Endothelial cell of umbilical vein (primary cell): ENCODE data around the gene CEP85. TPM values are rescaled to one million over a fixed set of nuclear protein-coding genes. Genes with fewer than 3 reads are reported as not detected.

Source experiments
- BruUV-seq: library from RNA; stranded (reverse); fragments of 400-500 nt; replicated peaks from 2 replicates; lab custom pipeline; 2021; lab: Mats Ljungman, UMichigan
- CTCF ChIA-PET: fragments of 300-600, 350-600 bp; sonication (Branson Sonifier 250); formaldehyde crosslinking; loops from one replicate; lab custom pipeline; 2021; ENCODE audit warnings: antibody characterized with exemption, inconsistent platforms; lab: Charles Lee
- POLR2A ChIA-PET: fragments of 300-600, 350-600 bp; sonication (Branson Sonifier 250); formaldehyde crosslinking; loops from one replicate; lab custom pipeline; 2021; ENCODE audit warnings: antibody characterized with exemption, inconsistent platforms; lab: Charles Lee
- DNase-seq: peaks from one replicate; pipeline ENCODE4 v3.0.0-alpha.2; 2011; ENCODE audit warnings: low read depth, low spot score
- FAIRE-seq: peaks from 2 replicates; lab custom pipeline; 2011; peaks lifted over from hg19 to GRCh38; lab: Jason Lieb, UNC
- H2AFZ ChIP-seq: 2 replicates; pipeline ENCODE4 v1.6.0; 2012; ENCODE audit warnings: low read depth, low read length, control low read depth, inconsistent platforms
- H3K27ac ChIP-seq: 2 replicates; pipeline ENCODE4 v1.5.1; 2011; ENCODE audit warnings: low read depth, mild to moderate bottlenecking, control low read depth, low read length, moderate library complexity; ENCODE audit not compliant: insufficient read depth
- H3K27me3 ChIP-seq, 2 experiments: 2 replicates each; pipeline versions ENCODE4 v1.6.0 to v1.6.1; 2011; ENCODE audit warnings: low read length in 2 of 2, mixed read lengths in 1 of 2; ENCODE audit not compliant: control insufficient read depth in 2 of 2, insufficient read depth in 2 of 2
- H3K36me3 ChIP-seq, 2 experiments: 2 replicates in 1 of 2; 3 replicates in 1 of 2; pipeline ENCODE4 v1.5.1; 2011; ENCODE audit warnings: low read length in 2 of 2, mild to moderate bottlenecking in 1 of 2, moderate library complexity in 1 of 2; ENCODE audit not compliant: control insufficient read depth in 2 of 2, insufficient read depth in 2 of 2; ENCODE audit errors: extremely low read depth in 1 of 2
- H3K4me1 ChIP-seq: 3 replicates; pipeline ENCODE4 v1.5.1; 2011; ENCODE audit warnings: mild to moderate bottlenecking, low read length; ENCODE audit not compliant: control insufficient read depth, insufficient read depth; ENCODE audit errors: extremely low read depth
- H3K4me2 ChIP-seq: 2 replicates; pipeline ENCODE4 v1.6.1; 2011; ENCODE audit warnings: low read length, control low read depth, mixed read lengths; ENCODE audit not compliant: insufficient read depth
- H3K4me3 ChIP-seq, 3 experiments: fragments of 200-600 bp in 1 of 3; sonication (generic), shearing (Covaris generic) in 1 of 3; replicated peaks in 1 of 3; 2 replicates each; pipeline ENCODE4 v1.5.1; 2011 to 2016; ENCODE audit warnings: control low read depth in 3 of 3, low read length in 3 of 3, mild to moderate bottlenecking in 2 of 3, inconsistent platforms in 1 of 3, low read depth in 1 of 3, moderate library complexity in 1 of 3; ENCODE audit not compliant: insufficient read depth in 1 of 3
- H3K79me2 ChIP-seq: 2 replicates; pipeline ENCODE4 v1.6.0; 2012; ENCODE audit warnings: low read length, inconsistent platforms; ENCODE audit not compliant: control insufficient read depth, insufficient read depth
- H3K9ac ChIP-seq: replicated peaks from 2 replicates; pipeline ENCODE3; 2011; ENCODE audit warnings: low read length, control low read depth; ENCODE audit not compliant: insufficient read depth; ENCODE audit errors: extremely low read depth
- H3K9me1 ChIP-seq: replicated peaks from 3 replicates; pipeline ENCODE4 v1.6.0; 2011; ENCODE audit warnings: mild to moderate bottlenecking, low read length; ENCODE audit not compliant: control insufficient read depth, insufficient read depth; ENCODE audit errors: extremely low read depth
- H3K9me3 ChIP-seq: replicated peaks from 2 replicates; pipeline ENCODE4 v1.5.1; 2012; ENCODE audit warnings: low read length, inconsistent platforms; ENCODE audit not compliant: control insufficient read depth, insufficient read depth
- H4K20me1 ChIP-seq: replicated peaks from 2 replicates; pipeline ENCODE3; 2011; ENCODE audit warnings: mild to moderate bottlenecking, low read length; ENCODE audit not compliant: control insufficient read depth, insufficient read depth; ENCODE audit errors: extremely low read depth
- EZH2 ChIP-seq: IDR thresholded peaks from 2 replicates; pipeline ENCODE4 v1.6.1; 2012; ENCODE audit warnings: borderline replicate concordance, low read depth, mild to moderate bottlenecking, moderate library complexity, low read length, inconsistent platforms; ENCODE audit not compliant: severe bottlenecking
- FOS ChIP-seq: IDR thresholded peaks from 2 replicates; pipeline ENCODE4 v1.6.1; 2011; ENCODE audit warnings: mild to moderate bottlenecking, low read length, moderate library complexity, borderline replicate concordance; ENCODE audit not compliant: insufficient read depth
- GATA2 ChIP-seq: IDR thresholded peaks from 2 replicates; pipeline ENCODE4 v1.7.0; 2011; ENCODE audit warnings: low read depth, mild to moderate bottlenecking, moderate library complexity, mixed read lengths, low read length; ENCODE audit not compliant: insufficient read length, insufficient read depth
- JUN ChIP-seq: IDR thresholded peaks from 2 replicates; pipeline ENCODE4 v1.6.1; 2011; ENCODE audit warnings: borderline replicate concordance, low read depth; ENCODE audit not compliant: insufficient read length, insufficient read depth
- MAX ChIP-seq: IDR thresholded peaks from 2 replicates; pipeline ENCODE4 v1.6.1; 2011; ENCODE audit not compliant: insufficient read depth, insufficient read length
- MYC ChIP-seq: IDR thresholded peaks from one replicate; pipeline ENCODE4 v1.6.1; 2011; ENCODE audit warnings: mild to moderate bottlenecking, low read depth, low read length
- POLR2A ChIP-seq: IDR thresholded peaks from 2 replicates; pipeline ENCODE4 v1.6.1; 2012; ENCODE audit warnings: low read depth, mild to moderate bottlenecking, control low read depth, low read length
- POLR2AphosphoS5 ChIP-seq: IDR thresholded peaks from 2 replicates; pipeline ENCODE4 v1.6.1; 2012; ENCODE audit warnings: low read depth, mild to moderate bottlenecking, control low read depth, low read length, moderate library complexity; ENCODE audit not compliant: insufficient read depth
- dilution Hi-C: fragments of 300-500 bp; cut with MboI; formaldehyde crosslinking; loops from one replicate; pipeline ENCODE4 v1.15.0; 2019; ENCODE audit warnings: low sequenced_read_pairs; ENCODE audit not compliant: extremely low pct_ligation_motif_present
- intact Hi-C: fragments of 100-400 bp; cut with micrococcal nuclease; formaldehyde crosslinking; loops from one replicate; pipeline ENCODE4 v1.10.0; 2022
- polyA plus RNA-seq, 4 experiments: library from polyadenylated mRNA; depleted of rRNA in 3 of 4; stranded (reverse) in 3 of 4; unstranded in 1 of 4; fragments of >200 nt; gene quantifications; 2 replicates each; pipeline versions ENCODE4 v1.2.1 to v1.2.3, GENCODE V29; 2011 to 2012; ENCODE audit warnings: missing spikeins in 1 of 4
- total RNA-seq: library from RNA; stranded (reverse); gene quantifications from 2 replicates; pipeline ENCODE4 v1.2.3, GENCODE V29; 2021
- TF ChIP-seq, protein P1 (sequence below), 2 donors: IDR thresholded peaks; 1 replicate in 1 of 2; 2 replicates in 1 of 2; pipeline ENCODE4 v1.5.1; 2011; ENCODE audit warnings: low read length in 2 of 2, mild to moderate bottlenecking in 2 of 2, moderate library complexity in 2 of 2, control low read depth in 1 of 2, inconsistent platforms in 1 of 2, low read depth in 1 of 2; ENCODE audit not compliant: insufficient read depth in 1 of 2; ENCODE audit errors: extremely low read depth in 1 of 2

The CEP85 gene
- total and polyA plus RNA-seq, 2 donors (not counting 3 experiments of a cell fraction or from before 2014, with no cell fraction given) = 15.2 to 17.8 TPM

GRCh38 chr1:26184883-26185282 is 49.1 kb upstream of the CEP85 start:
- H3K9me3 ChIP-seq = no peaks in the 10 kb centered on the region
- BruUV-seq = no TSS peak
- no peak for DNase-seq
- intact Hi-C loops (no loop called here), dilution Hi-C loops (no loop called here)
- no peaks in the 10 kb centered on the region for H3K9me1 ChIP-seq
- POLR2A ChIA-PET = no interaction called here
- no peak overlapping the region for H3K27ac ChIP-seq
- no peak overlapping the region for H3K4me3 ChIP-seq
- TF ChIP-seq MYC (no peak), POLR2AphosphoS5 (no peak), FOS (no peak), EZH2 (no peak), JUN (no peak), MAX (no peak), POLR2A (no peak), GATA2 (no peak)
- TF ChIP-seq, protein P1, sequence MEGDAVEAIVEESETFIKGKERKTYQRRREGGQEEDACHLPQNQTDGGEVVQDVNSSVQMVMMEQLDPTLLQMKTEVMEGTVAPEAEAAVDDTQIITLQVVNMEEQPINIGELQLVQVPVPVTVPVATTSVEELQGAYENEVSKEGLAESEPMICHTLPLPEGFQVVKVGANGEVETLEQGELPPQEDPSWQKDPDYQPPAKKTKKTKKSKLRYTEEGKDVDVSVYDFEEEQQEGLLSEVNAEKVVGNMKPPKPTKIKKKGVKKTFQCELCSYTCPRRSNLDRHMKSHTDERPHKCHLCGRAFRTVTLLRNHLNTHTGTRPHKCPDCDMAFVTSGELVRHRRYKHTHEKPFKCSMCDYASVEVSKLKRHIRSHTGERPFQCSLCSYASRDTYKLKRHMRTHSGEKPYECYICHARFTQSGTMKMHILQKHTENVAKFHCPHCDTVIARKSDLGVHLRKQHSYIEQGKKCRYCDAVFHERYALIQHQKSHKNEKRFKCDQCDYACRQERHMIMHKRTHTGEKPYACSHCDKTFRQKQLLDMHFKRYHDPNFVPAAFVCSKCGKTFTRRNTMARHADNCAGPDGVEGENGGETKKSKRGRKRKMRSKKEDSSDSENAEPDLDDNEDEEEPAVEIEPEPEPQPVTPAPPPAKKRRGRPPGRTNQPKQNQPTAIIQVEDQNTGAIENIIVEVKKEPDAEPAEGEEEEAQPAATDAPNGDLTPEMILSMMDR (IDR thresholded peaks at IDR 0.05; ENCODE audit: extremely low read depth in 1 of 2, insufficient read depth in 1 of 2, low read depth in 1 of 2, low read length in 2 of 2) = no peak
- H3K4me2 ChIP-seq = no peak overlapping the region
- H3K36me3 ChIP-seq = no peaks in the 10 kb centered on the region
- no peak overlapping the region for H2AFZ ChIP-seq
- no peaks in the 10 kb centered on the region for H4K20me1 ChIP-seq
- no peak overlapping the region for H3K9ac ChIP-seq
- H3K79me2 ChIP-seq = no peaks in the 10 kb centered on the region
- FAIRE-seq = no peak
- H3K27me3 ChIP-seq = no peaks in the 10 kb centered on the region
- CTCF ChIA-PET = interaction anchor here (1.6 kb wide), 1 partner anchor 15 kb away, joined by 6 read pairs; the partner anchor contains the start of gene ZNF593
- no peaks in the 10 kb centered on the region for H3K4me1 ChIP-seq
